Vagina (tissue), 2 donors: ENCODE data around the gene CST7.

Experiments used
- CTCF ChIP-seq, 3 experiments: fragments of 450-650 bp in 2 of 3; fragments of 200-600 bp in 1 of 3; sonication (generic) in 1 of 3; IDR thresholded peaks; one replicate each; pipeline ENCODE4 v1.5.1; 2017 to 2019; ENCODE audit warnings: antibody characterized with exemption in 3 of 3, mild to moderate bottlenecking in 2 of 3, moderate library complexity in 2 of 3
- POLR2A ChIP-seq, 2 donors: fragments of 450-650 bp; IDR thresholded peaks; one replicate each; pipeline ENCODE4 v1.6.1; 2017; ENCODE audit warnings: antibody characterized with exemption in 2 of 2, mild to moderate bottlenecking in 2 of 2, moderate library complexity in 2 of 2
- POLR2AphosphoS5 ChIP-seq, 2 donors: sonication (generic); formaldehyde crosslinking; IDR thresholded peaks; one replicate each; pipeline ENCODE4 v1.9.0; 2017; ENCODE audit warnings: antibody characterized with exemption in 2 of 2, mild to moderate bottlenecking in 2 of 2, low read depth in 1 of 2; ENCODE audit not compliant: insufficient read depth in 1 of 2

DNA sequence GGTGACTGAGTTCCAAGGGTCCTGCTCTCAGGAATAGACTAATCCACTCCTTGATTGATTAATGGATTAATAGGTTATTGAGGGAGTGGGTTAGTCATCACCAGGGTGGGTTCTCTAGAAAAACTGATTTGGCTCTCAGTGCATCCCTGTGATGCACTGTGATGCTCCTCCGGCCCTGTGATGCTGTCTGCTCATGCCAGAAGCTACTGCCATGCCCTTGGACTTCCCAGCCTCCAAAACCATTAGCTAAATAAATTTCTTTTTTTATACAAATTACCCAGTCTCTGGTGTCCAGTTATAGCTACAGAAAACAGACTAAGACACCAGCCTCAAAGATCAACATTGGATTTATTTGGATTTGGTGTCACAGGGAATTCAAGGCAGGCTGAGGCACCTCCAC, 40.4 kb upstream of the CST7 start:
- no peak for TF ChIP-seq CTCF (IDR thresholded peaks at IDR 0.05)
- no peak for TF ChIP-seq POLR2AphosphoS5 (IDR thresholded peaks at IDR 0.05; ENCODE audit: insufficient read depth in 1 of 2, low read depth in 1 of 2)
- no peak for TF ChIP-seq POLR2A (IDR thresholded peaks at IDR 0.05)
